Nephron (organoid): ENCODE data around the gene NECAB3.

Experiments
- H3K27ac Mint-ChIP-seq, 3 experiments: 2 replicates each; pipeline ENCODE4 v1.8.0; 2020; ENCODE audit warnings: mixed read lengths in 3 of 3, mild to moderate bottlenecking in 2 of 3, moderate library complexity in 1 of 3
- H3K27me3 Mint-ChIP-seq: 2 replicates; pipeline ENCODE4 v1.8.0; 2021; ENCODE audit warnings: low read depth, mild to moderate bottlenecking, moderate library complexity, mixed read lengths
- H3K36me3 Mint-ChIP-seq: 2 replicates; pipeline ENCODE4 v1.8.0; 2020; ENCODE audit warnings: low read depth, mixed read lengths
- H3K4me1 Mint-ChIP-seq: 2 replicates; pipeline ENCODE4 v1.8.0; 2020; ENCODE audit warnings: mixed read lengths
- H3K4me3 Mint-ChIP-seq, 3 experiments: 2 replicates each; pipeline ENCODE4 v1.8.0; 2020; ENCODE audit warnings: mild to moderate bottlenecking in 3 of 3, mixed read lengths in 3 of 3, moderate library complexity in 2 of 3
- H3K9me3 Mint-ChIP-seq: 2 replicates; pipeline ENCODE4 v1.8.0; 2020; ENCODE audit warnings: mixed read lengths
- TF ChIP-seq, protein P1 (sequence below), 3 experiments: fragments of 200-600 bp; sonication (generic); IDR thresholded peaks; one replicate each; pipeline ENCODE4 v1.5.0; 2021; ENCODE audit warnings: antibody characterized with exemption in 3 of 3; ENCODE audit not compliant: unreplicated experiment in 3 of 3

Gene NECAB3

DNA sequence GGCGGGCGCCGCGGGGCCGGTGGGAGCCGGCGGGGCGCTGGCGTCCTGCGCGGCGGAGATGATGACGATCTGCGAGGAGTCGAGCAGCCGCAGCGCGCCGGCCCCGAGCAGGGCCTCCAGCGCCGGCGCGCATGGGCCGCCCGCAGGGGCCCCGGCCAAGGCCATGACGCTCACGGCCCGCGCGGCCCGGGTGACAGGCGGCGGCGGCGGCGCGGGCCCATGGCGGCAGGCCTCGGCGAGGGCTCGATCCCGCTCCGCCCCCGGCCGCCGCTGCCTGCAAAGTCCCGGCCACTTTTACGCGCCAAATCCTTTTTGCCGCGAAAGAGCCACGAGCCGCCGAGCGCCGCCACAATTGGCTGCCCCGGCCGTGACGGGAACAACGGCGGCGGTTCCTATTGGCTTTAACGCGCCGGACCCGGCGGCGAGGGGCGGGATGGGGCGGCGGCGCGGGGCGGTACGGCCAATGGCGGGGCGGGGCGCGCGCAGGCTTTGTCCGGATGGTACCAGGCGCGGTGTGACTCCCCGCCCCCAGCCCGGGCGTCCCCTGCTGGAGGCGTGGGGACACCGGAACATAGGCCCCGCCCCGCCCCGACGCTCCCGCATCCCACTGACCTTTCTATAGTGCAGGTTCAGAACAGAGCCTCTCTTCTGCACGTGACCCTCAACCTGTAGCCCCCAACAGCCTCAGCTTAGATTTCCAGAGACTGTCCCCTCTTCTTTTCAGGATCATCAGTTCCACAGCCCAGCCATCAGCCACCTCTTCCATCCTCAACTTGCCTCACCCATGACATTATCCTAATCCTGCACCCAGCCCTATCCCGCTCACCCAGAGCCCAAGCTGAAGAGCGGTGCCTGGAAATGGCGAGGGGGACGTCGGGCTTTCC lies 12.1 kb upstream of the NECAB3 start, which contains the start of gene E2F1:
Gene E2F1, minus strand, starts transcription at position 286 of the 884 bp plus-strand sequence. Its CDS starts 121 bp downstream, at position 165.
- Mint-ChIP-seq H3K4me1 (peaks cover 15% of the 10 kb centered on the region), H3K4me3 (peak within 1 kb of the TSS; percentile 82 to 90 (median 87)), H3K27me3 (no peaks in the 10 kb centered on the region), H3K27ac (peak within 1 kb of the TSS in 1 of 3 experiments; percentile 37), H3K9me3 (no peaks in the 10 kb centered on the region), H3K36me3 (no peaks in the 10 kb centered on the region)
- TF ChIP-seq, protein P1, sequence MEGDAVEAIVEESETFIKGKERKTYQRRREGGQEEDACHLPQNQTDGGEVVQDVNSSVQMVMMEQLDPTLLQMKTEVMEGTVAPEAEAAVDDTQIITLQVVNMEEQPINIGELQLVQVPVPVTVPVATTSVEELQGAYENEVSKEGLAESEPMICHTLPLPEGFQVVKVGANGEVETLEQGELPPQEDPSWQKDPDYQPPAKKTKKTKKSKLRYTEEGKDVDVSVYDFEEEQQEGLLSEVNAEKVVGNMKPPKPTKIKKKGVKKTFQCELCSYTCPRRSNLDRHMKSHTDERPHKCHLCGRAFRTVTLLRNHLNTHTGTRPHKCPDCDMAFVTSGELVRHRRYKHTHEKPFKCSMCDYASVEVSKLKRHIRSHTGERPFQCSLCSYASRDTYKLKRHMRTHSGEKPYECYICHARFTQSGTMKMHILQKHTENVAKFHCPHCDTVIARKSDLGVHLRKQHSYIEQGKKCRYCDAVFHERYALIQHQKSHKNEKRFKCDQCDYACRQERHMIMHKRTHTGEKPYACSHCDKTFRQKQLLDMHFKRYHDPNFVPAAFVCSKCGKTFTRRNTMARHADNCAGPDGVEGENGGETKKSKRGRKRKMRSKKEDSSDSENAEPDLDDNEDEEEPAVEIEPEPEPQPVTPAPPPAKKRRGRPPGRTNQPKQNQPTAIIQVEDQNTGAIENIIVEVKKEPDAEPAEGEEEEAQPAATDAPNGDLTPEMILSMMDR (IDR thresholded peaks at IDR 0.05; ENCODE audit: unreplicated experiment in 3 of 3) = peak; percentile 17 to 45 (median 37)

- peaks cover 15% of the 10 kb centered on the region for H3K4me1 Mint-ChIP-seq
- peak overlapping the region; percentile 76 to 86 (median 78) for H3K4me3 Mint-ChIP-seq
- no peaks in the 10 kb centered on the region for H3K36me3 Mint-ChIP-seq
- TF ChIP-seq, protein P1 (IDR thresholded peaks at IDR 0.05; ENCODE audit: unreplicated experiment in 3 of 3) = no peak
- H3K27ac Mint-ChIP-seq = no peak overlapping the region
- H3K9me3 Mint-ChIP-seq = no peaks in the 10 kb centered on the region
- H3K27me3 Mint-ChIP-seq = no peaks in the 10 kb centered on the region
Measured at GRCh38 chr20:33685328-33686099, 11.3 kb upstream of the NECAB3 start.

GRCh38 chr20:33684533-33685327 lies 10.5 kb upstream of the NECAB3 start:
- no peaks in the 10 kb centered on the region for H3K9me3 Mint-ChIP-seq
- peak overlapping the region; percentile 76 to 86 (median 78) for H3K4me3 Mint-ChIP-seq
- TF ChIP-seq, protein P1 (IDR thresholded peaks at IDR 0.05; ENCODE audit: unreplicated experiment in 3 of 3) = no peak
- H3K36me3 Mint-ChIP-seq = no peaks in the 10 kb centered on the region
- H3K4me1 Mint-ChIP-seq = peaks cover 15% of the 10 kb centered on the region
- no peaks in the 10 kb centered on the region for H3K27me3 Mint-ChIP-seq
- peak overlapping the region; percentile 30 to 69 (median 62) for H3K27ac Mint-ChIP-seq

- Mint-ChIP-seq H3K4me3 (no peak overlapping the region), H3K9me3 (no peaks in the 10 kb centered on the region), H3K27me3 (no peaks in the 10 kb centered on the region), H3K36me3 (peaks cover 11% of the 10 kb centered on the region), H3K27ac (no peak overlapping the region), H3K4me1 (peaks cover 29% of the 10 kb centered on the region)
- TF ChIP-seq, protein P1 (IDR thresholded peaks at IDR 0.05; ENCODE audit: unreplicated experiment in 3 of 3) = no peak
Measured at GRCh38 chr20:33681728-33682353, 7.6 kb upstream of the NECAB3 start.

- peaks cover 32% of the 10 kb centered on the region for H3K4me1 Mint-ChIP-seq
- no peaks in the 10 kb centered on the region for H3K27me3 Mint-ChIP-seq
- H3K36me3 Mint-ChIP-seq = peaks cover 11% of the 10 kb centered on the region
- no peaks in the 10 kb centered on the region for H3K9me3 Mint-ChIP-seq
- no peak overlapping the region for H3K4me3 Mint-ChIP-seq
- TF ChIP-seq, protein P1 (IDR thresholded peaks at IDR 0.05; ENCODE audit: unreplicated experiment in 3 of 3) = no peak
- H3K27ac Mint-ChIP-seq = no peak overlapping the region
Measured at GRCh38 chr20:33681288-33681687, 7.1 kb upstream of the NECAB3 start.
